ENCODE results near the gene CEACAM19. TPM values are rescaled to one million over a fixed set of nuclear protein-coding genes. Genes with fewer than 3 reads are reported as not detected.
"Not testable (repeated sequence)": the region's sequence is repeated elsewhere in the genome, so short reads cannot be mapped to it uniquely, and the experiment has no call there.

CEACAM19 gene
- polyA plus RNA-seq, 2 of the 4 experiments (the other 2 are of a cell fraction), result 7.2 to 8.2 TPM

GRCh38 chr19:44709434-44710266, 38.4 kb downstream of the CEACAM19 start:
- FAIRE-seq; H3K4me1 ChIP-seq; DNase-seq (ENCODE audit: low read depth in 1 of 2, low spot score in 1 of 2); H3K4me3 ChIP-seq; POLR2A ChIA-PET; H3K4me2 ChIP-seq; H3K9me3 ChIP-seq: not testable (repeated sequence)
- CTCF ChIA-PET, result interaction anchor here (0.6 to 42.5 kb wide), 9 partner anchors 4 to 919 kb away, joined by 3 to 1899 read pairs (median 4); partner anchors contain the start of genes BCAM, BCL3, CBLC and CEACAM16
- H3K27ac ChIP-seq, result peak overlapping the region in 1 of 2 experiments; percentile 41; a peak in 3 of 6 replicates
- peak; percentile 19 for TF ChIP-seq ZFP36 (IDR thresholded peaks at IDR 0.05; ENCODE audit: borderline replicate concordance, partially characterized antibody)
- 79% methylated on average over 4 of the region's 4 CpGs for WGBS (ENCODE audit: missing lambda C conversion rate)
- peak in 1 of 2 experiments; percentile 13; a peak in 1 of 6 replicates for ATAC-seq

- POLR2A ChIA-PET, result no interaction called here
- H3K4me3 ChIP-seq, result no peak overlapping the region
- no peak for FAIRE-seq
- no peaks in the 10 kb centered on the region for H3K4me1 ChIP-seq
- CTCF ChIA-PET, result interaction anchor here (26.6 to 42.5 kb wide), 3 partner anchors 3 to 62 kb away, joined by 694 to 1899 read pairs (median 694); partner anchors contain the start of genes BCL3, CBLC and CEACAM16
- H3K4me2 ChIP-seq, result no peak overlapping the region
- ATAC-seq, result peak; percentile 16 to 19; a peak in 2 of 6 replicates
- no peak for TF ChIP-seq CHD4 (IDR thresholded peaks at IDR 0.05; ENCODE audit: borderline replicate concordance)
- 96% methylated on average over 14 of the region's 14 CpGs for WGBS (ENCODE audit: missing lambda C conversion rate)
- peaks cover 12% of the 10 kb centered on the region for H3K9me3 ChIP-seq
- peak overlapping the region in 1 of 2 experiments; percentile 41; a peak in 3 of 6 replicates for H3K27ac ChIP-seq
- DNase-seq (ENCODE audit: low read depth in 1 of 2, low spot score in 1 of 2), result no peak
Measured at GRCh38 chr19:44710483-44710882, 39.2 kb downstream of the CEACAM19 start.

GRCh38 chr19:44712864-44713515, 41.7 kb downstream of the CEACAM19 start:
- DNase-seq (ENCODE audit: low read depth in 1 of 2, low spot score in 1 of 2) (peak in 1 of 2 experiments; percentile 64), FAIRE-seq (no peak), ATAC-seq (peak; percentile 66 to 70; a peak in 5 of 6 replicates)
- TF ChIP-seq USF2 (IDR thresholded peaks at IDR 0.05), result peak; percentile 69
- no peak for TF ChIP-seq REST (IDR thresholded peaks at IDR 0.05)
- Histone ChIP-seq H3K4me3 (no peak overlapping the region), H3K27ac (peak overlapping the region in 1 of 2 experiments; percentile 32; a peak in 3 of 6 replicates), H3K4me1 (peaks cover 15% of the 10 kb centered on the region), H3K4me2 (no peak overlapping the region), H3K9me3 (peaks cover 19% of the 10 kb centered on the region)
- ChIA-PET CTCF (interaction anchor here (0.6 to 42.5 kb wide), 8 partner anchors 9 to 197 kb away, joined by 3 to 1899 read pairs (median 6); partner anchors contain the start of genes BCL3, CBLC and CEACAM16), POLR2A (interaction anchor here (0.7 kb wide), 2 partner anchors 289 to 452 kb away, joined by 3 to 7 read pairs; no protein-coding TSS in a partner anchor)
- WGBS (ENCODE audit: missing lambda C conversion rate), result 70% methylated on average over 4 of the region's 4 CpGs

- FAIRE-seq (no peak), DNase-seq (ENCODE audit: low read depth in 1 of 2, low spot score in 1 of 2) (no peak), ATAC-seq (no peak)
- no peak overlapping the region for H3K4me3 ChIP-seq
- H3K4me1 ChIP-seq, result peaks cover 28% of the 10 kb centered on the region
- 45% methylated on average over 2 of the region's 2 CpGs for WGBS (ENCODE audit: missing lambda C conversion rate)
- peaks cover 19% of the 10 kb centered on the region for H3K9me3 ChIP-seq
- ChIA-PET POLR2A (no interaction called here), CTCF (interaction anchor here (0.5 to 42.5 kb wide), 8 partner anchors 10 to 1779 kb away, joined by 3 to 1899 read pairs (median 4); partner anchors contain the start of genes BCL3, CBLC, CEACAM16 and NECTIN2)
- no peak overlapping the region for H3K4me2 ChIP-seq
- TF ChIP-seq HEYL (CRISPR knock-in tag; IDR thresholded peaks at IDR 0.05) (no peak), NPAS2 (CRISPR knock-in tag; IDR thresholded peaks at IDR 0.05; ENCODE audit: borderline replicate concordance) (no peak), HES2 (IDR thresholded peaks at IDR 0.05) (no peak), CTCF (IDR thresholded peaks at IDR 0.05) (no peak), FOXS1 (CRISPR knock-in tag; IDR thresholded peaks at IDR 0.05) (no peak), ZNF302 (CRISPR knock-in tag; IDR thresholded peaks at IDR 0.05) (no peak), RCOR1 (IDR thresholded peaks at IDR 0.05; ENCODE audit: low read depth, low read length) (no peak), EP300 (IDR thresholded peaks at IDR 0.05) (no peak), ZFP36 (IDR thresholded peaks at IDR 0.05; ENCODE audit: borderline replicate concordance, partially characterized antibody) (no peak), GATA3 (IDR thresholded peaks at IDR 0.05; ENCODE audit: borderline replicate concordance) (no peak), PHF8 (IDR thresholded peaks at IDR 0.05; ENCODE audit: borderline replicate concordance, low read depth) (no peak)
- peak overlapping the region in 1 of 2 experiments; percentile 20; a peak in 1 of 6 replicates for H3K27ac ChIP-seq
Measured at GRCh38 chr19:44714597-44715169, 43.4 kb downstream of the CEACAM19 start.

Measured in A549 (cell line).